Measurements from ENCODE around the gene HSD17B1. TPM values are rescaled to one million over a fixed set of nuclear protein-coding genes. Genes with fewer than 3 reads are reported as not detected.

HSD17B1 gene
- total RNA-seq, 2 donors from 2014 or later: 0.88 to 1.7 TPM

- no peaks in the 10 kb centered on the region for H3K9me3 ChIP-seq
- H3K4me3 ChIP-seq: no peak overlapping the region
- no peaks in the 10 kb centered on the region for H3K4me1 ChIP-seq
- no peak overlapping the region for H3K27ac ChIP-seq
- intact Hi-C loops (cut with DNase I): loop anchor here (10.0 kb wide), 1 partner anchor 99 kb away; the partner anchor contains the start of genes CCR10 and CNTNAP1
- peaks cover 29% of the 10 kb centered on the region for H3K36me3 ChIP-seq
- H3K9ac ChIP-seq (ENCODE audit: low read depth in 2 of 2, low read length in 2 of 2): no peak overlapping the region
- no peaks in the 10 kb centered on the region for H3K27me3 ChIP-seq
- DNase-seq: no peak
- TF ChIP-seq CTCF (IDR thresholded peaks at IDR 0.05): no peak
Observed at GRCh38 chr17:42585353-42585752, 32.6 kb downstream of the HSD17B1 start.

GRCh38 chr17:42586514-42587230, 33.9 kb downstream of the HSD17B1 start:
- no peak overlapping the region for H3K9ac ChIP-seq (ENCODE audit: low read depth in 2 of 2, low read length in 2 of 2)

GRCh38 chr17:42590886-42591285, 38.2 kb downstream of the HSD17B1 start:
- Histone ChIP-seq H3K4me3 (no peak overlapping the region), H3K27me3 (no peaks in the 10 kb centered on the region), H3K4me1 (no peaks in the 10 kb centered on the region), H3K27ac (no peak overlapping the region), H3K9ac (ENCODE audit: low read depth in 2 of 2, low read length in 2 of 2) (no peak overlapping the region), H3K36me3 (no peaks in the 10 kb centered on the region), H3K9me3 (no peaks in the 10 kb centered on the region)
- no peak for TF ChIP-seq CTCF (IDR thresholded peaks at IDR 0.05)
- intact Hi-C loops (cut with DNase I): no loop called here
- DNase-seq: no peak

More at GRCh38 chr17:42586514-42587230, 33.9 kb downstream of the HSD17B1 start:
- Histone ChIP-seq H3K36me3 (peaks cover 27% of the 10 kb centered on the region), H3K4me1 (no peaks in the 10 kb centered on the region), H3K27ac (no peak overlapping the region), H3K9me3 (no peaks in the 10 kb centered on the region), H3K27me3 (no peaks in the 10 kb centered on the region), H3K4me3 (no peak overlapping the region)
- no peak for DNase-seq
- intact Hi-C loops (cut with DNase I): loop anchor here (10.0 kb wide), 1 partner anchor 98 kb away; the partner anchor contains the start of genes CCR10 and CNTNAP1
- TF ChIP-seq CTCF (IDR thresholded peaks at IDR 0.05): no peak

- H3K36me3 ChIP-seq: no peaks in the 10 kb centered on the region
- TF ChIP-seq CTCF (IDR thresholded peaks at IDR 0.05): no peak
- H3K9ac ChIP-seq (ENCODE audit: low read depth in 2 of 2, low read length in 2 of 2): no peak overlapping the region
- DNase-seq: no peak
- H3K9me3 ChIP-seq: no peaks in the 10 kb centered on the region
- H3K27ac ChIP-seq: no peak overlapping the region
- H3K4me1 ChIP-seq: no peaks in the 10 kb centered on the region
- intact Hi-C loops (cut with DNase I): no loop called here
- H3K27me3 ChIP-seq: no peaks in the 10 kb centered on the region
- no peak overlapping the region for H3K4me3 ChIP-seq
Observed at GRCh38 chr17:42591411-42591810, 38.7 kb downstream of the HSD17B1 start.

GRCh38 chr17:42596386-42596785, 43.7 kb downstream of the HSD17B1 start:
- H3K27ac ChIP-seq: no peak overlapping the region
- intact Hi-C loops (cut with DNase I): no loop called here
- H3K36me3 ChIP-seq: no peaks in the 10 kb centered on the region
- DNase-seq: no peak
- H3K4me3 ChIP-seq: no peak overlapping the region
- H3K9me3 ChIP-seq: no peaks in the 10 kb centered on the region
- H3K4me1 ChIP-seq: no peaks in the 10 kb centered on the region
- H3K9ac ChIP-seq (ENCODE audit: low read depth in 2 of 2, low read length in 2 of 2): no peak overlapping the region
- no peaks in the 10 kb centered on the region for H3K27me3 ChIP-seq
- no peak for TF ChIP-seq CTCF (IDR thresholded peaks at IDR 0.05)

Measured in colonic mucosa (tissue), 4 donors.